Thyroid gland (tissue), 4 donors: ENCODE data around the gene CARS1. TPM values are rescaled to one million over a fixed set of nuclear protein-coding genes. Genes with fewer than 3 reads are reported as not detected.
A peak's percentile ranks its signal among the peaks of the same experiment; 100 is the strongest.

Source experiments
- DNase-seq, 2 donors: peaks; one replicate each; pipeline ENCODE4 v3.0.0-alpha.2; 2019
- H3K27ac ChIP-seq, 3 donors: fragments of 200-600 bp; sonication (generic); 1 replicate in 2 of 3; 2 replicates in 1 of 3; pipeline ENCODE4 v1.5.1; 2016 to 2019; ENCODE audit warnings: mild to moderate bottlenecking in 1 of 3, moderate library complexity in 1 of 3
- H3K27me3 ChIP-seq: fragments of 200-600 bp; sonication (generic); one replicate; pipeline ENCODE4 v1.5.1; 2019
- H3K36me3 ChIP-seq, 2 donors: fragments of 200-600 bp; sonication (generic); one replicate each; pipeline ENCODE4 v1.5.1; 2016 to 2019
- H3K4me1 ChIP-seq, 2 donors: fragments of 200-600 bp; sonication (generic); one replicate each; pipeline ENCODE4 v1.5.1; 2017 to 2019
- H3K4me3 ChIP-seq, 3 donors: fragments of 200-600 bp; sonication (generic); replicated peaks in 1 of 3; 1 replicate in 2 of 3; 2 replicates in 1 of 3; pipeline ENCODE4 v1.5.1; 2016; ENCODE audit warnings: mild to moderate bottlenecking in 1 of 3
- H3K9me3 ChIP-seq: fragments of 200-600 bp; sonication (generic); one replicate; pipeline ENCODE4 v1.5.1; 2017
- POLR2A ChIP-seq, 2 donors: fragments of 450-650 bp; IDR thresholded peaks; one replicate each; pipeline ENCODE4 v1.6.1; 2017; ENCODE audit warnings: antibody characterized with exemption in 2 of 2, mild to moderate bottlenecking in 2 of 2, moderate library complexity in 1 of 2
- WGBS, 2 donors: methylation state at CpG; one replicate each; pipeline ENCODE4 v1.1.5; 2017; 5-methylcytosine and 5-hydroxymethylcytosine counted together
- intact Hi-C: fragments of 100-400 bp; cut with DNase I; formaldehyde crosslinking; loops from one replicate; pipeline ENCODE4 v1.15.1; 2023
- total RNA-seq, 4 donors: library from RNA; depleted of rRNA; stranded (reverse); fragments of >200 nt; gene quantifications; one replicate each; pipeline ENCODE4 v1.2.3, GENCODE V29; 2016
- TF ChIP-seq, protein P1 (sequence below), 6 experiments: fragments of 200-600 bp in 3 of 6; fragments of 450-650 bp in 3 of 6; sonication (generic) in 3 of 6; IDR thresholded peaks; one replicate each; pipeline ENCODE4 v1.5.1; 2016 to 2019; ENCODE audit warnings: antibody characterized with exemption in 6 of 6, mild to moderate bottlenecking in 2 of 6, inconsistent platforms in 1 of 6, moderate library complexity in 1 of 6

The CARS1 gene
- total RNA-seq, 4 donors from 2014 or later: 36.7 to 56.2 (median 50.1) TPM

DNA sequence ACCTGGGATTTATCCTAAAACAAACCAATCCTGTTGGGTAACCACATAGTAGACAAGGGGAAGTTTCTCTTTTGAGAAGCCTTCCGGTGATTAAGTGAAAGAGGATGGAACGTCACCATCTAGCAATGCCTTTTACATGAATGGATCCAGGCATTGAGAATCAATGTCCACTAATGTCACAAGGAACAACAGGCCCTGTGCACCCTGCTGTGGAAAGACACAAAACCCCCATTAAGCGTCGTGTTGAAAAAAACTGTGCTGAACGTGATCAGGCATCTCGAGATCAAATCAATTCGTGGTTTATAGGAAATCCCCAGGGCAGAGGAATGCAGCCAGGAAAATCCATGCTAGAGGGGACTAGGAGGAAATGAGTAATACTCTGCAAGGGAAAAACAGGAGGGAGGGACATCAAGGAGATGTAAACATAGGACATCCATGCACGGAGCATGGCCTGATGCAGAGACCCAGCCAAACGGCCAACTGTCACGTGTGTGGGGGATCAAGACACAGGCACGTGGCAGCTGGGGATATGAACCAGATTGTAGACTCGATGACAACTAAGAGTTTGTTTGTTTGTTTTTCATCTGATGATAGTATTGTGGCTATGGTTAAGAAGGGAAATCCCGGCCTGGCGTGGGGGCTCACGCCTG, 38.6 kb upstream of the CARS1 start:
- Histone ChIP-seq H3K27ac (peak overlapping the region in 2 of 3 donors; percentile 61 to 69), H3K4me1 (peaks cover 0 to 13% of the 10 kb centered on the region in 2 donors), H3K4me3 (no peak overlapping the region), H3K9me3 (no peaks in the 10 kb centered on the region), H3K27me3 (no peaks in the 10 kb centered on the region), H3K36me3 (peaks cover 0 to 6% of the 10 kb centered on the region in 2 donors)
- no peak for DNase-seq
- intact Hi-C loops: no loop called here
- WGBS, 2 donors: 62 to 75% methylated on average over 15 of the region's 15 CpGs
- TF ChIP-seq, protein P1, sequence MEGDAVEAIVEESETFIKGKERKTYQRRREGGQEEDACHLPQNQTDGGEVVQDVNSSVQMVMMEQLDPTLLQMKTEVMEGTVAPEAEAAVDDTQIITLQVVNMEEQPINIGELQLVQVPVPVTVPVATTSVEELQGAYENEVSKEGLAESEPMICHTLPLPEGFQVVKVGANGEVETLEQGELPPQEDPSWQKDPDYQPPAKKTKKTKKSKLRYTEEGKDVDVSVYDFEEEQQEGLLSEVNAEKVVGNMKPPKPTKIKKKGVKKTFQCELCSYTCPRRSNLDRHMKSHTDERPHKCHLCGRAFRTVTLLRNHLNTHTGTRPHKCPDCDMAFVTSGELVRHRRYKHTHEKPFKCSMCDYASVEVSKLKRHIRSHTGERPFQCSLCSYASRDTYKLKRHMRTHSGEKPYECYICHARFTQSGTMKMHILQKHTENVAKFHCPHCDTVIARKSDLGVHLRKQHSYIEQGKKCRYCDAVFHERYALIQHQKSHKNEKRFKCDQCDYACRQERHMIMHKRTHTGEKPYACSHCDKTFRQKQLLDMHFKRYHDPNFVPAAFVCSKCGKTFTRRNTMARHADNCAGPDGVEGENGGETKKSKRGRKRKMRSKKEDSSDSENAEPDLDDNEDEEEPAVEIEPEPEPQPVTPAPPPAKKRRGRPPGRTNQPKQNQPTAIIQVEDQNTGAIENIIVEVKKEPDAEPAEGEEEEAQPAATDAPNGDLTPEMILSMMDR (IDR thresholded peaks at IDR 0.05): no peak
- TF ChIP-seq POLR2A (IDR thresholded peaks at IDR 0.05): no peak

DNA sequence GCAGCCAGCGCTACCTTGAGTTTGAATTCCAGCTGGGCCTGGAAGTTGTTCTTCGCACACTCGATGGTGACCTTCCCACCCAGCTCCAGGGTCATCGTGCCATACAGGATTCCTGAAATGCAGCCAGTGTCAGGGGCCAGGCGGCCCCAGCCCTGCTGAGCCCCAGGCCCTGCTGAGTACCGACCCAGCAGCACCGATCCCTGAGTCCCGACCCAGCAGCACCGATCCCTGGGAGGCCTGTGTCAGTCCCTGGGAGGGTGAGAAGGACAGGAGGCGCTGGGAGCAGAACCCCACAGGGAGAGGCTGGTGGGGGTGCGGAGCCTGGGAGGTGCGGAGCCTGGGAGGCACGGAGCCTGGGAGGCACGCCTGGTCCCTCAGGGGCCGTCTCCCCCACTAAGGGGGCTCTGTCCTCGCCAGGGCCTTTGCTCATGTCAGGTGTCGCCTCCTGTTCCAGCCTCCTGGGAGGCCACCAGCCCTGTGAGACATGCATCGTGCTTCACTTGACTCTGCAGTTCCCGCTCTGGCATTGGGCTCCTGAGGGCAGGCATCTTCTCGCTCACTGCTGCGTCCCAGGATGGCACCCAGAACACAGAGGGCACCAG, 37.1 kb upstream of the CARS1 start:
- WGBS, 2 donors: 90 to 93% methylated on average over 16 to 21 of the region's 21 CpGs
- no peak for TF ChIP-seq POLR2A (IDR thresholded peaks at IDR 0.05)
- TF ChIP-seq, protein P1 (IDR thresholded peaks at IDR 0.05): no peak
- no peaks in the 10 kb centered on the region for H3K9me3 ChIP-seq
- H3K4me3 ChIP-seq: no peak overlapping the region
- H3K4me1 ChIP-seq: peaks cover 0 to 13% of the 10 kb centered on the region in 2 donors
- no peaks in the 10 kb centered on the region for H3K27me3 ChIP-seq
- no peak overlapping the region for H3K27ac ChIP-seq
- intact Hi-C loops: loop anchor here (5.0 kb wide), 1 partner anchor 162 kb away; no protein-coding TSS in a partner anchor
- peaks cover 0 to 13% of the 10 kb centered on the region in 2 donors for H3K36me3 ChIP-seq
- no peak for DNase-seq

DNA sequence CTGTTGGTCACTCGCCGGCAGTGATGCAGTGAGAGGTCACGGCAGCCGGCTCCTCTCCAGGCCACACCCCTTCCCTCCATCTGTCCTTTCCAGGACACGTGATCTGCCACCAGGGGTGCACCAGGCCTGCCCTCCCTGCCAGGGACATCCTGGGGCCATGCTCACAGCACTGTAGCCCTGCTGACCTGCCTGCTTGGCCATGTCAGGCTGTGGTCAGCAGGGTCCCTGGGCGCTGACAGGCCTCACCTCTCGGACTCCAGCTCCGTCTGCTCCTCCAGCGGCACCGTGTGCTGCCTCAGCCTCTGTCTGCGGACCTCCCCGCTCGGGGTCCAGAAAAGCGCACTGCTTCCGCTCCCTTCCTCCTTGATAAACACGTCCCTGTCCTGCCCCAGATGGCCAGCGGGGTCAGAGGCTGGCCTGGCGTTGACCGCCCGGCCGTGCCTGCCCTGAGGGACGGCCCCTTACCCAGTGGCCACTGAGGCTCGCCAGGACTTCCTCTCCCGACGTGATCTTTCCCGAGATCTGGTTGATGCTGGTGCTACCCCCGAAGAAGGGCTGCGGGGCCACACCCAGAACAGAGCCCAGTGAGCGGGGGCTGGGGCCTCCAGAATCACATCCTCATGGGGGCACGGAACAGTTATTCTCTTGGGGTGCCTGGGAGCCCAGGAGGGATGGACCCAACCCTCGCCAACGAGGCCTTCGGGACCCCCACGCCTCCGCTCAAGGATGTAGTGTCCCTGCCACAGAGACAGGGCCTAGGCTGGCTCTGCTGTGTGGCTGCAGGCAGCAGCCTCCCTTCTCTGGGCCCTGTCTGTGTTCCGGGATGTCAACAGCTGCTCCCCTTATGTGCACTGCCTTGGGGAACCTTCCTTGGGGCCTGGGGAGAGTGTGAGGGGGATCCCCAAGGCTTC, 36.3 kb upstream of the CARS1 start:
- 81 to 84% methylated on average over 27 to 28 of the region's 36 CpGs for WGBS, 2 donors
- Histone ChIP-seq H3K27me3 (no peaks in the 10 kb centered on the region), H3K27ac (no peak overlapping the region), H3K4me1 (peaks cover 0 to 13% of the 10 kb centered on the region in 2 donors), H3K36me3 (peaks cover 0 to 13% of the 10 kb centered on the region in 2 donors), H3K4me3 (no peak overlapping the region), H3K9me3 (no peaks in the 10 kb centered on the region)
- intact Hi-C loops: loop anchor here (5.0 kb wide), 1 partner anchor 161 kb away; no protein-coding TSS in a partner anchor
- no peak for TF ChIP-seq POLR2A (IDR thresholded peaks at IDR 0.05)
- TF ChIP-seq, protein P1 (IDR thresholded peaks at IDR 0.05): no peak
- DNase-seq: no peak

DNA sequence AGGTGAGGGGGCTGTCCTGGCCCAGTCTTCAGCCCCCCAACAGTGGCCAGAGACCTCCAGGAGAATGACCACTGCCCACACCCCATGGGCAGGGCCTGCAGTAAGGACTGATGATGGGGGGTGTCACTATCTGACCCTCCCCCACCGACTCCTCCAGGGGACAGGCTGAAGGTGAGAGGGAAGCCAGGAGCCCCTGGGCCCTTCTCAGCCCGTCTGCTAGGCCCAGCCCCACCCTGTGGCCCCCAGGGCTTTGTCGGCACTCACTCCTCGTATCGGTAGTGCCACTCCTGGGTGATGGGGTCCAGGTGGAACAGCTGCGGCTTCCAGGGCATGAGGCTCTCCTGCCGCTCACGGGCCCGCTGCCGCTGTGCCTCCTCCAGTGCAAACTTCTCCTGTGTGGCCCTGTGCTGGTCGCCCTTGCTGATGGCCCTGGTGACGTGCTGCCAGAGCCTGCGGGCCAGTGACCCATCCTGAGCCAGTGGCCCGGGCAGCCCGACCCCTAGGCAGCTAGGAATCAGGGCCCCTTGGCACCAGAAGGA, 35.4 kb upstream of the CARS1 start:
- no peaks in the 10 kb centered on the region for H3K9me3 ChIP-seq
- H3K4me3 ChIP-seq: no peak overlapping the region
- no peak for DNase-seq
- intact Hi-C loops: loop anchor here (5.0 kb wide), 1 partner anchor 160 kb away; no protein-coding TSS in a partner anchor
- TF ChIP-seq, protein P1 (IDR thresholded peaks at IDR 0.05): no peak
- TF ChIP-seq POLR2A (IDR thresholded peaks at IDR 0.05): no peak
- H3K27ac ChIP-seq: no peak overlapping the region
- peaks cover 0 to 13% of the 10 kb centered on the region in 2 donors for H3K4me1 ChIP-seq
- H3K27me3 ChIP-seq: no peaks in the 10 kb centered on the region
- 93 to 96% methylated on average over 6 to 11 of the region's 15 CpGs for whole genome bisulfite sequencing, 2 donors
- peaks cover 0 to 13% of the 10 kb centered on the region in 2 donors for H3K36me3 ChIP-seq
